Mesenchymal stem cell (in vitro differentiated cells and primary cell): ENCODE results near the gene PPP1R13B.

Experiments used
- DNase-seq: peaks from one replicate; pipeline ENCODE4 v3.0.0-alpha.2; 2013
- H2AFZ ChIP-seq: one replicate; pipeline ENCODE4 v1.6.1; 2013; ENCODE audit warnings: low read depth, mild to moderate bottlenecking, control low read depth, inconsistent platforms, low read length, moderate library complexity
- H2AK5ac ChIP-seq: 2 replicates; pipeline ENCODE4 v1.6.1; 2013; ENCODE audit warnings: low read length, moderate library complexity, mild to moderate bottlenecking, inconsistent platforms; ENCODE audit not compliant: severe bottlenecking
- H2BK120ac ChIP-seq: one replicate; pipeline ENCODE4 v1.6.1; 2013; ENCODE audit warnings: low read depth, mild to moderate bottlenecking, inconsistent platforms, low read length, moderate library complexity
- H2BK12ac ChIP-seq, 2 experiments: one replicate each; pipeline ENCODE4 v1.6.1; 2013; ENCODE audit warnings: inconsistent platforms in 2 of 2, low read length in 2 of 2, mild to moderate bottlenecking in 2 of 2, moderate library complexity in 2 of 2, control low read depth in 1 of 2
- H2BK15ac ChIP-seq: one replicate; pipeline ENCODE4 v1.6.1; 2013; ENCODE audit warnings: mild to moderate bottlenecking, low read depth, inconsistent platforms; ENCODE audit not compliant: poor library complexity, severe bottlenecking
- H2BK5ac ChIP-seq: 2 replicates; pipeline ENCODE4 v1.6.1; 2013; ENCODE audit warnings: low read depth, mild to moderate bottlenecking, low read length, control low read depth, inconsistent platforms; ENCODE audit not compliant: poor library complexity, severe bottlenecking
- H3K14ac ChIP-seq, 2 experiments: one replicate each; pipeline ENCODE4 v1.6.1; 2013; ENCODE audit warnings: inconsistent platforms in 2 of 2, low read length in 2 of 2, control low read depth in 1 of 2, mild to moderate bottlenecking in 1 of 2, moderate library complexity in 1 of 2
- H3K18ac ChIP-seq, 2 experiments: one replicate each; pipeline ENCODE4 v1.6.1; 2013; ENCODE audit warnings: inconsistent platforms in 2 of 2, low read length in 2 of 2, control low read depth in 1 of 2, low read depth in 1 of 2, mild to moderate bottlenecking in 1 of 2
- H3K23ac ChIP-seq, 2 experiments: one replicate each; pipeline ENCODE4 v1.6.1; 2013; ENCODE audit warnings: inconsistent platforms in 2 of 2, low read length in 2 of 2, mild to moderate bottlenecking in 2 of 2, moderate library complexity in 2 of 2, control low read depth in 1 of 2
- H3K27ac ChIP-seq: 2 replicates; pipeline ENCODE4 v1.5.1; 2013; ENCODE audit warnings: mild to moderate bottlenecking, moderate library complexity, low read length, control low read depth, inconsistent platforms; ENCODE audit not compliant: poor library complexity, severe bottlenecking
- H3K27me3 ChIP-seq, 2 experiments: 2 replicates each; pipeline versions ENCODE4 v1.6.1 to v1.7.0; 2013; ENCODE audit warnings: low read length in 2 of 2, mild to moderate bottlenecking in 2 of 2, moderate library complexity in 2 of 2, control low read depth in 1 of 2, inconsistent platforms in 1 of 2; ENCODE audit not compliant: control insufficient read depth in 1 of 2, insufficient read depth in 1 of 2
- H3K36me3 ChIP-seq, 2 experiments: 2 replicates each; pipeline versions ENCODE4 v1.6.1 to v1.7.0; 2013; ENCODE audit warnings: low read length in 2 of 2, control low read depth in 1 of 2, inconsistent platforms in 1 of 2, low read depth in 1 of 2, mild to moderate bottlenecking in 1 of 2; ENCODE audit not compliant: insufficient read depth in 2 of 2, control insufficient read depth in 1 of 2
- H3K4ac ChIP-seq, 2 experiments: one replicate each; pipeline ENCODE4 v1.6.1; 2013; ENCODE audit warnings: inconsistent platforms in 2 of 2, low read length in 2 of 2, mild to moderate bottlenecking in 2 of 2, moderate library complexity in 2 of 2, control low read depth in 1 of 2, low read depth in 1 of 2
- H3K4me1 ChIP-seq: 2 replicates; pipeline ENCODE4 v1.6.1; 2013; ENCODE audit warnings: low read depth, low read length, control low read depth; ENCODE audit not compliant: control insufficient read depth, insufficient read depth
- H3K4me2 ChIP-seq: 2 replicates; pipeline ENCODE4 v1.6.1; 2013; ENCODE audit warnings: low read length, mild to moderate bottlenecking, inconsistent platforms; ENCODE audit not compliant: poor library complexity, severe bottlenecking
- H3K4me3 ChIP-seq, 2 experiments: 2 replicates each; pipeline versions ENCODE4 v1.5.1 to v1.7.0; 2013; ENCODE audit warnings: low read length in 2 of 2, mild to moderate bottlenecking in 2 of 2, control low read depth in 1 of 2, low read depth in 1 of 2; ENCODE audit not compliant: insufficient read depth in 1 of 2
- H3K79me1 ChIP-seq: replicated peaks from 2 replicates; pipeline ENCODE4 v1.6.1; 2013; ENCODE audit warnings: mild to moderate bottlenecking, control low read depth, low read length, inconsistent platforms; ENCODE audit not compliant: poor library complexity, severe bottlenecking
- H3K9ac ChIP-seq: 2 replicates; pipeline ENCODE4 v1.7.0; 2013; ENCODE audit warnings: mild to moderate bottlenecking, low read length, moderate library complexity
- H3K9me3 ChIP-seq: 2 replicates; pipeline ENCODE4 v1.7.0; 2013; ENCODE audit warnings: mild to moderate bottlenecking, low read length; ENCODE audit not compliant: control insufficient read depth
- H4K8ac ChIP-seq: one replicate; pipeline ENCODE4 v1.6.1; 2013; ENCODE audit warnings: inconsistent platforms, mild to moderate bottlenecking, low read length, moderate library complexity
- H4K91ac ChIP-seq: one replicate; pipeline ENCODE4 v1.6.1; 2013; ENCODE audit warnings: mild to moderate bottlenecking, low read length, inconsistent platforms
- WGBS: methylation state at CpG from one replicate; pipeline ENCODE4 v1.1.7; 2013; ENCODE audit warnings: mixed read lengths; 5-methylcytosine and 5-hydroxymethylcytosine counted together

PPP1R13B gene

DNA sequence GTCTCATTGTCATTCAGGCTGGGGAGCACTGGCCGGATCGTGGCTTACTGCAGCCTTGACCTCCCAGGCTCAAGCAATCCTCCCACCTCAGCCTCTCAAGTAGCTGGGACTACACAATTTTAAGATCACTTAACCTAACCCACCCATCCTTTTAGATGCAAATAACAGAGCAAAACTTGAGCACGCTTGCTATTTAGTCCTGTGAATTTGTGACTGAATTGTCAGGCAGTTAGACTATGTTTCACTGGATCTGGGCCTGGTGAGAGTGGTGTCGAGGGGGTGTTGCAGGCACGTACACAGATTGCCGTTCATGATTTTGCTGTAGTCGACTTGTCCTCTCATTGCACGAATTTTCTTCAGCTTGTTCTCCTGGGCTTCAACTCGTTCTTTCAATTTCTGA, 93.6 kb downstream of the PPP1R13B start:
- Histone ChIP-seq H4K91ac (no peak overlapping the region), H3K9ac (no peak overlapping the region), H3K18ac (no peak overlapping the region), H2AFZ (no peak overlapping the region), H3K27me3 (no peaks in the 10 kb centered on the region), H3K27ac (no peak overlapping the region), H4K8ac (no peak overlapping the region), H2BK5ac (peak overlapping the region; percentile 19), H2BK120ac (no peak overlapping the region), H2AK5ac (no peak overlapping the region), H3K79me1 (no peaks in the 10 kb centered on the region), H3K23ac (no peak overlapping the region), H3K14ac (no peak overlapping the region), H3K4me3 (no peak overlapping the region), H3K9me3 (no peaks in the 10 kb centered on the region), H3K4me1 (peaks cover 2% of the 10 kb centered on the region), H2BK15ac (no peak overlapping the region), H3K36me3 (no peaks in the 10 kb centered on the region), H3K4me2 (no peak overlapping the region), H2BK12ac (no peak overlapping the region), H3K4ac (no peak overlapping the region)
- WGBS: 86% methylated on average over 9 of the region's 9 CpGs
- no peak for DNase-seq

- no peak for DNase-seq
- H2BK12ac ChIP-seq: no peak overlapping the region
- no peak overlapping the region for H2BK15ac ChIP-seq
Observed at GRCh38 chr14:103749860-103750259, 97.5 kb downstream of the PPP1R13B start.

DNA sequence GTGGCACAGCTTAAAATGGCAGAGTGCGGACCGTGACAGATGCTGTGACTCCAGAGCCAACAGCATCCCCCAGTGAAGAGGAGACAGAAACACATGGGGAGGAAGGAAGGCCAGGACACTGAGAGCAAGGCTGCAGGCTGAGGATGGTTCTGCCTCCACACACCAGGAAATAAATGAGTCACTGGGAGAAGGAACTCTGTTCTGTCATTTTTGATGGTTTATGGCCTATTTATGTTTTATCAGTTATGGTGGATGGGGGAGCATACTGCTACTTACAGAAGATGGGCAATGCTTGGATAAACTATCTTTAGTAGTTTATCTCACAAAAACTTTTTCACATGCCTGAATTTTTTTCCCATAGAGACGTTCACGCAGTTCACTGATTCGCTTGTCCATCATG, 97.9 kb downstream of the PPP1R13B start:
- H3K9me3 ChIP-seq: no peaks in the 10 kb centered on the region
- H3K4me2 ChIP-seq: no peak overlapping the region
- H3K9ac ChIP-seq: no peak overlapping the region
- H3K4me3 ChIP-seq: no peak overlapping the region
- no peak overlapping the region for H2BK120ac ChIP-seq
- H4K91ac ChIP-seq: no peak overlapping the region
- no peak overlapping the region for H2BK5ac ChIP-seq
- no peak overlapping the region for H3K18ac ChIP-seq
- peaks cover 0 to 6% of the 10 kb centered on the region in 2 experiments for H3K36me3 ChIP-seq
- H2AK5ac ChIP-seq: no peak overlapping the region
- H3K79me1 ChIP-seq: no peaks in the 10 kb centered on the region
- no peak overlapping the region for H4K8ac ChIP-seq
- no peak overlapping the region for H2AFZ ChIP-seq
- no peak overlapping the region for H3K27ac ChIP-seq
- H3K23ac ChIP-seq: no peak overlapping the region
- H3K14ac ChIP-seq: no peak overlapping the region
- no peak overlapping the region for H3K4ac ChIP-seq
- peaks cover 6% of the 10 kb centered on the region for H3K4me1 ChIP-seq
- 93% methylated on average over 4 of the region's 5 CpGs for WGBS
- H2BK12ac ChIP-seq: no peak overlapping the region
- DNase-seq: peak; percentile 5
- no peaks in the 10 kb centered on the region for H3K27me3 ChIP-seq
- H2BK15ac ChIP-seq: no peak overlapping the region

More at GRCh38 chr14:103749860-103750259, 97.5 kb downstream of the PPP1R13B start:
- H4K8ac ChIP-seq: no peak overlapping the region
- H2BK120ac ChIP-seq: no peak overlapping the region
- peaks cover 6% of the 10 kb centered on the region for H3K4me1 ChIP-seq
- H4K91ac ChIP-seq: no peak overlapping the region
- peaks cover 0 to 2% of the 10 kb centered on the region in 2 experiments for H3K36me3 ChIP-seq
- H2BK5ac ChIP-seq: no peak overlapping the region
- H3K14ac ChIP-seq: no peak overlapping the region
- no peak overlapping the region for H3K27ac ChIP-seq
- H3K23ac ChIP-seq: no peak overlapping the region
- no peaks in the 10 kb centered on the region for H3K79me1 ChIP-seq
- no peak overlapping the region for H2AFZ ChIP-seq
- H3K9ac ChIP-seq: no peak overlapping the region
- WGBS: 90% methylated on average over 3 of the region's 5 CpGs
- no peaks in the 10 kb centered on the region for H3K27me3 ChIP-seq
- no peak overlapping the region for H3K4me3 ChIP-seq
- no peak overlapping the region for H3K18ac ChIP-seq
- H3K4me2 ChIP-seq: no peak overlapping the region
- H3K4ac ChIP-seq: no peak overlapping the region
- H2AK5ac ChIP-seq: no peak overlapping the region
- H3K9me3 ChIP-seq: no peaks in the 10 kb centered on the region

- Histone ChIP-seq H3K27me3 (no peaks in the 10 kb centered on the region), H2BK120ac (no peak overlapping the region), H3K36me3 (peaks cover 0 to 10% of the 10 kb centered on the region in 2 experiments), H3K9me3 (no peaks in the 10 kb centered on the region), H3K27ac (no peak overlapping the region), H4K8ac (no peak overlapping the region), H2BK15ac (no peak overlapping the region), H3K9ac (no peak overlapping the region), H2BK12ac (no peak overlapping the region), H2BK5ac (no peak overlapping the region), H3K4ac (no peak overlapping the region), H3K23ac (no peak overlapping the region), H2AFZ (no peak overlapping the region), H2AK5ac (no peak overlapping the region), H3K18ac (no peak overlapping the region), H3K14ac (no peak overlapping the region), H3K4me1 (peaks cover 6% of the 10 kb centered on the region), H3K4me3 (no peak overlapping the region), H3K4me2 (no peak overlapping the region), H4K91ac (no peak overlapping the region), H3K79me1 (no peaks in the 10 kb centered on the region)
- DNase-seq: no peak
- 91% methylated on average over 5 of the region's 5 CpGs for WGBS
Observed at GRCh38 chr14:103748534-103748857, 98.9 kb downstream of the PPP1R13B start.
